ENCODE measurements around the gene OCA2. TPM values are rescaled to one million over a fixed set of nuclear protein-coding genes. Genes with fewer than 3 reads are reported as not detected.

Gene OCA2
- total and polyA plus RNA-seq, 2 of the 4 experiments (the other 2 are of a cell fraction) = under 0.01 to 0.03 TPM

GRCh38 chr15:27833974-27834373 is 265.1 kb downstream of the OCA2 start:
- H3K27ac ChIP-seq (ENCODE audit: insufficient read depth, low read length) = no peak overlapping the region
- dilution Hi-C loops (cut with HindIII; ENCODE audit: low sequenced_read_pairs, unreplicated experiment) = no loop called here
- ATAC-seq (ENCODE audit: low read depth) = no peak

More at GRCh38 chr15:27833974-27834373, 265.1 kb downstream of the OCA2 start:
- H2BK120ac ChIP-seq (ENCODE audit: low read depth, low read length) = no peak overlapping the region
- H2BK15ac ChIP-seq (ENCODE audit: low read depth, low read length) = no peak overlapping the region
- H3K27me3 ChIP-seq (ENCODE audit: control insufficient read depth, insufficient read depth, low read length) = no peaks in the 10 kb centered on the region
- no peaks in the 10 kb centered on the region for H3K9me1 ChIP-seq (ENCODE audit: insufficient read depth, low read length)
- WGBS, 2 experiments (ENCODE audit: extremely low coverage in 2 of 2, insufficient read length in 1 of 2) = no CpG with 5 or more reads among the region's 2 CpGs
- H3K4me1 ChIP-seq (ENCODE audit: control insufficient read depth, insufficient read depth, low read length) = no peaks in the 10 kb centered on the region
- H2BK20ac ChIP-seq (ENCODE audit: low read depth, low read length) = no peak overlapping the region
- no peak overlapping the region for H3K23ac ChIP-seq (ENCODE audit: low read depth, low read length)
- H3K14ac ChIP-seq (replicated peaks; ENCODE audit: low read depth, low read length) = no peak overlapping the region
- H3K36me3 ChIP-seq (ENCODE audit: control insufficient read depth, insufficient read depth, low read length) = no peaks in the 10 kb centered on the region
- H3K4me3 ChIP-seq (ENCODE audit: insufficient read depth, low read depth, low read length) = no peak overlapping the region
- H3K4me2 ChIP-seq (ENCODE audit: low read depth, low read length) = no peak overlapping the region
- intact Hi-C loops (cut with micrococcal nuclease) (no loop called here), in situ Hi-C loops (cut with MboI; ENCODE audit: low sequenced_read_pairs) (no loop called here)
- H2AK9ac ChIP-seq (replicated peaks; ENCODE audit: low read depth, low read length, poor library complexity) = no peak overlapping the region
- POLR2A ChIA-PET (ENCODE audit: unreplicated experiment) = no interaction called here
- no peaks in the 10 kb centered on the region for H3K79me1 ChIP-seq (ENCODE audit: low read depth in 1 of 2, low read length in 2 of 2)
- no peak overlapping the region for H3K4ac ChIP-seq (ENCODE audit: low read depth, low read length)
- no peak for DNase-seq
- no peak overlapping the region for H2AFZ ChIP-seq (replicated peaks; ENCODE audit: low read length, poor library complexity)
- H3K9ac ChIP-seq (ENCODE audit: low read depth, low read length) = no peak overlapping the region
- no peak overlapping the region for H4K91ac ChIP-seq (ENCODE audit: insufficient read depth, low read depth, low read length)
- H2AK5ac ChIP-seq (ENCODE audit: low read depth, low read length) = no peak overlapping the region
- no peak for TF ChIP-seq FOS (IDR thresholded peaks at IDR 0.05; ENCODE audit: low read depth, low read length)
- TF ChIP-seq RFX5 (IDR thresholded peaks at IDR 0.05; ENCODE audit: low read depth, low read length) = no peak
- TF ChIP-seq CTCF (conservative IDR thresholded peaks at IDR 0.05; ENCODE audit: low read depth, low read length) = no peak
- TF ChIP-seq CHD1 (IDR thresholded peaks at IDR 0.05; ENCODE audit: low read depth, low read length) = no peak
- no peak for TF ChIP-seq BHLHE40 (IDR thresholded peaks at IDR 0.05; ENCODE audit: low read depth, low read length)
- no peak for TF ChIP-seq POLR2A (IDR thresholded peaks at IDR 0.05; ENCODE audit: low read depth, low read length)
- TF ChIP-seq RCOR1 (IDR thresholded peaks at IDR 0.05; ENCODE audit: insufficient replicate concordance, low read length) = no peak
- TF ChIP-seq USF2 (IDR thresholded peaks at IDR 0.05; ENCODE audit: low read depth, low read length) = no peak
- TF ChIP-seq MAZ (IDR thresholded peaks at IDR 0.05; ENCODE audit: borderline replicate concordance, low read depth, low read length) = no peak
- TF ChIP-seq, protein P1, sequence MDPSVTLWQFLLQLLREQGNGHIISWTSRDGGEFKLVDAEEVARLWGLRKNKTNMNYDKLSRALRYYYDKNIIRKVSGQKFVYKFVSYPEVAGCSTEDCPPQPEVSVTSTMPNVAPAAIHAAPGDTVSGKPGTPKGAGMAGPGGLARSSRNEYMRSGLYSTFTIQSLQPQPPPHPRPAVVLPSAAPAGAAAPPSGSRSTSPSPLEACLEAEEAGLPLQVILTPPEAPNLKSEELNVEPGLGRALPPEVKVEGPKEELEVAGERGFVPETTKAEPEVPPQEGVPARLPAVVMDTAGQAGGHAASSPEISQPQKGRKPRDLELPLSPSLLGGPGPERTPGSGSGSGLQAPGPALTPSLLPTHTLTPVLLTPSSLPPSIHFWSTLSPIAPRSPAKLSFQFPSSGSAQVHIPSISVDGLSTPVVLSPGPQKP (IDR thresholded peaks at IDR 0.05; ENCODE audit: borderline replicate concordance, low read depth, low read length) = no peak
- TF ChIP-seq NFE2L2 (IDR thresholded peaks at IDR 0.05; ENCODE audit: low read depth, low read length) = no peak
- no peak for TF ChIP-seq SMC3 (IDR thresholded peaks at IDR 0.05; ENCODE audit: low read depth, low read length)
- no peak for TF ChIP-seq RAD21 (IDR thresholded peaks at IDR 0.05; ENCODE audit: low read length)
- TF ChIP-seq MAFK (IDR thresholded peaks at IDR 0.05; ENCODE audit: low read depth, low read length) = no peak
- no peak for TF ChIP-seq CEBPB (IDR thresholded peaks at IDR 0.05; ENCODE audit: low read depth, low read length)
- TF ChIP-seq MXI1 (IDR thresholded peaks at IDR 0.05; ENCODE audit: borderline replicate concordance, low read depth, low read length) = no peak
- no peaks in the 10 kb centered on the region for H4K20me1 ChIP-seq (ENCODE audit: insufficient read depth, low read length)
- no peak overlapping the region for H3K18ac ChIP-seq (ENCODE audit: low read depth, low read length)
- no peak overlapping the region for H4K5ac ChIP-seq (ENCODE audit: low read depth, low read length)
- CTCF ChIA-PET = no interaction called here
- H4K8ac ChIP-seq (ENCODE audit: low read depth in 2 of 2, low read length in 2 of 2) = no peak overlapping the region
- H2BK5ac ChIP-seq (ENCODE audit: low read depth, low read length, poor library complexity, severe bottlenecking) = no peak overlapping the region
- no TSS peak for BruUV-seq (replicated peaks)
- no peak overlapping the region for H3K56ac ChIP-seq (ENCODE audit: extremely low read depth, insufficient read depth, low read length)
- peaks cover 18% of the 10 kb centered on the region for H3K9me3 ChIP-seq (ENCODE audit: control insufficient read depth, insufficient read depth, low read length)

Data from IMR-90 (cell line).